Type B pancreatic cell (in vitro differentiated cells): Measurements from ENCODE around the gene KCTD16. TPM values are rescaled to one million over a fixed set of nuclear protein-coding genes. Genes with fewer than 3 reads are reported as not detected.

Experiments
- DNase-seq: peaks from one replicate; pipeline ENCODE4 v3.0.0; 2021; ENCODE audit warnings: mixed read lengths; ENCODE audit not compliant: unreplicated experiment; ENCODE audit errors: extremely low spot score
- H3K27ac Mint-ChIP-seq: 2 replicates; pipeline ENCODE4 v1.8.0; 2021; ENCODE audit warnings: mild to moderate bottlenecking, mixed read lengths
- H3K27me3 Mint-ChIP-seq: 2 replicates; pipeline ENCODE4 v1.8.0; 2021; ENCODE audit warnings: mixed read lengths
- H3K36me3 Mint-ChIP-seq: 2 replicates; pipeline ENCODE4 v1.8.0; 2021; ENCODE audit warnings: mixed read lengths
- H3K4me1 Mint-ChIP-seq: one replicate; pipeline ENCODE4 v1.8.0; 2021; ENCODE audit warnings: mixed read lengths; ENCODE audit not compliant: unreplicated experiment
- H3K4me3 Mint-ChIP-seq: 2 replicates; pipeline ENCODE4 v1.8.0; 2021; ENCODE audit warnings: mild to moderate bottlenecking, mixed read lengths
- H3K9me3 Mint-ChIP-seq: 2 replicates; pipeline ENCODE4 v1.8.0; 2021; ENCODE audit warnings: mixed read lengths
- CTCF ChIP-seq: fragments of 200-600 bp; sonication (generic); conservative IDR thresholded peaks from 2 replicates; pipeline ENCODE4 v1.5.0; 2021; ENCODE audit warnings: antibody characterized with exemption, mild to moderate bottlenecking
- total RNA-seq: library from RNA; stranded (reverse); gene quantifications from 2 replicates; pipeline ENCODE4 v1.2.1, GENCODE V29; 2021; ENCODE audit warnings: low replicate concordance

Gene KCTD16
- total RNA-seq, 1 donor from 2014 or later: 3.0 TPM

DNA sequence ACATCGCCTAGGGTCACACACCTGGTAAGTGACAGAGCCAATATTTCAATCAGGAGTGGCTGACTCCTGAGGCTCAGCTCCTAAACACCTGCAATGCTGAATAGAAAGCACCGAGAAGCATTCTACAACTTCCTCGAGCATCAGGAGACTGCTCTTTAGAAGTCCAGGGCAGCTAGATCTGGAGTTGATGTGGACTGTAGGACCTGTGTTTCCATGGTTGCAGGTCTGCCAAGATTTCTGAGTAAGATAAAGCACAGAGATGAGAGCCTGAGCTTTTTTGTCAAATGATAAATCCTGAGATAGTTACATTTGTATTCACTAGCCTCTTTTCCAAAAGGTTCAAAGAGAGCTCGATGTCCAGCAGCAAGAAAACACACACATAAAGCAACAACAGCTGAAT, 44.0 kb upstream of the KCTD16 start:
- no peak overlapping the region for H3K27ac Mint-ChIP-seq

DNA sequence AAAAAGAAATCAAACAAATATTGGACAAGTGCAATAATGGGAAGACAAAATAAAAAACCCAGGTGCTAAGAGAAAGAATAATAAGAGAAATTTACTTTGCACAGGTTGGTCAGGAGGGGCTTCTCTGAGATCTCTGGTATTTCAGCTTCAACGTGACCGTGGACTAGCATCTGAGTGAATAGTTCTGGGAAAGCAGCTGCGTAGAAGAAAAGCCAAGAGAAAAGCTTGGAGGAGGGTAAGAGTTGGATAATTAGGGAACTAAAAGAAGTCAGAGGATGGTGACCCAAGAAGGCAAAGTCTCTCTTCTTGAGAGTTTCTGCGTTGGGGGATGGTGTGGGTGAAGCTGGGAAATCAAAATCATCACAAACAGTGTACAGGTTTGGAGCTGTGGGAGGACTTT, 41.8 kb upstream of the KCTD16 start:
- Mint-ChIP-seq H3K9me3 (peaks cover under 1% of the 10 kb centered on the region), H3K36me3 (no peaks in the 10 kb centered on the region), H3K27ac (no peak overlapping the region), H3K4me1 (peaks cover 9% of the 10 kb centered on the region), H3K4me3 (no peak overlapping the region), H3K27me3 (no peaks in the 10 kb centered on the region)
- no peak for DNase-seq
- no peak for TF ChIP-seq CTCF

More for the DNA sequence above, 44.0 kb upstream of the KCTD16 start:
- H3K27me3 Mint-ChIP-seq: no peaks in the 10 kb centered on the region
- no peak overlapping the region for H3K4me3 Mint-ChIP-seq
- H3K9me3 Mint-ChIP-seq: no peaks in the 10 kb centered on the region
- peaks cover 9% of the 10 kb centered on the region for H3K4me1 Mint-ChIP-seq
- no peaks in the 10 kb centered on the region for H3K36me3 Mint-ChIP-seq
- no peak for TF ChIP-seq CTCF
- DNase-seq: no peak

GRCh38 chr5:144130306-144130705, 40.4 kb upstream of the KCTD16 start:
- Mint-ChIP-seq H3K27me3 (no peaks in the 10 kb centered on the region), H3K27ac (no peak overlapping the region), H3K4me1 (peaks cover 11% of the 10 kb centered on the region), H3K9me3 (peaks cover 4% of the 10 kb centered on the region), H3K4me3 (no peak overlapping the region), H3K36me3 (no peaks in the 10 kb centered on the region)
- no peak for TF ChIP-seq CTCF
- DNase-seq: no peak

- peaks cover 4% of the 10 kb centered on the region for H3K9me3 Mint-ChIP-seq
- no peaks in the 10 kb centered on the region for H3K27me3 Mint-ChIP-seq
- TF ChIP-seq CTCF: no peak
- H3K4me1 Mint-ChIP-seq: peaks cover 8% of the 10 kb centered on the region
- no peak overlapping the region for H3K27ac Mint-ChIP-seq
- no peak for DNase-seq
- no peaks in the 10 kb centered on the region for H3K36me3 Mint-ChIP-seq
- H3K4me3 Mint-ChIP-seq: no peak overlapping the region
Measured at GRCh38 chr5:144131261-144131660, 39.4 kb upstream of the KCTD16 start.

- no peak overlapping the region for H3K27ac Mint-ChIP-seq
- DNase-seq: no peak
- no peaks in the 10 kb centered on the region for H3K27me3 Mint-ChIP-seq
- TF ChIP-seq CTCF: no peak
- H3K4me1 Mint-ChIP-seq: peaks cover 8% of the 10 kb centered on the region
- no peak overlapping the region for H3K4me3 Mint-ChIP-seq
- peaks cover 4% of the 10 kb centered on the region for H3K9me3 Mint-ChIP-seq
- no peaks in the 10 kb centered on the region for H3K36me3 Mint-ChIP-seq
Measured at GRCh38 chr5:144133050-144133633, 37.5 kb upstream of the KCTD16 start.
